ENCODE data around the gene CPSF4.

The CPSF4 gene

DNA sequence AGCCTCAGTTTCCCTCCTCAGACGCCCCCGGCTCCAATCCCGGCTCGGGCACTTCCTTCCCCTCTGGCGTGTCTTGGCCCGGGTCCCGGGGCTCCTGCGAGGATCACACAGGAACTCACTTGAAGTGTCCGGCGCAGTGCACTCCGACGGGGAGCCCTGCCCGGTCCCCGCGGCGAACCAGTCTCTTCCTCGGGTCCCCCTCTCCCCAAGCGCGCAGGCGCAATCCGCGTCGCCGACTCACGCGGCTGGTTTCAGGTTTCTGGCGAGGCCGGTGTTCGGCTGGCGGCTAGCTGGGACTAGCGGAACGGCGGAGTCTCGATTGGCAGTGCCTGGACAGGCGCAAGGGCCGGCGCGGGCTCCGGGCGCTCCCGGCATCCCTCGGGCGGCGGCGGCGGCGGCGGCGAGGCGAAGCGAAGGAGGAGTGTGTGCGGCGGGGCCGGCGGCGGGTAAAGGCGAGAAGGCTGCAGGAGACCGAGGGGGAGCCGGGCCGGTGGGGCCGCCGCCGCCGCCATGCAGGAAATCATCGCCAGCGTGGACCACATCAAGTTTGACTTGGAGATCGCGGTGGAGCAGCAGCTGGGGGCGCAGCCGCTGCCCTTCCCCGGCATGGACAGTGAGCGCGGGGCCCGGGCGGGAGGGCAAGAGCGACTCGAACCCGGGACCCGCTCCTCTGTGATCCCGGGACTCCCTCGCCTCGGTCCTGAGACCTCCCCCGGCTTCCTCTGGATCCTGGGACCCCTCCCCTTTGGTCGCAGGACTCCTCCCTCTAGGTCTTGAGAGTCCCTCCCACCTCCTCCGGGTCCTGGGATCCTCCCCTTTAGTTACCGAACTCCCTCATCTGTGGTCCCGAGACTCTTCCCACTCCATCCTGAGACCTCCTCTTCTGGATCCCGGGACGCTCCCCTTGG, at the start of gene CPSF4, which contains the start of gene PTCD1:
Gene CPSF4 (plus strand): TSS at position 371 of the 908 bp plus-strand sequence. CDS start 140 bp downstream, at position 511.
Gene PTCD1 (minus strand): TSS at position 226 of the 908 bp plus-strand sequence. CDS start 3,556 bp downstream, outside the sequence.
- no peak for TF ChIP-seq GATA2 (IDR thresholded peaks at IDR 0.05; ENCODE audit: low read depth, low read length)
- no peak for TF ChIP-seq GATA3 (IDR thresholded peaks at IDR 0.05; ENCODE audit: low read depth, low read length)

DNA sequence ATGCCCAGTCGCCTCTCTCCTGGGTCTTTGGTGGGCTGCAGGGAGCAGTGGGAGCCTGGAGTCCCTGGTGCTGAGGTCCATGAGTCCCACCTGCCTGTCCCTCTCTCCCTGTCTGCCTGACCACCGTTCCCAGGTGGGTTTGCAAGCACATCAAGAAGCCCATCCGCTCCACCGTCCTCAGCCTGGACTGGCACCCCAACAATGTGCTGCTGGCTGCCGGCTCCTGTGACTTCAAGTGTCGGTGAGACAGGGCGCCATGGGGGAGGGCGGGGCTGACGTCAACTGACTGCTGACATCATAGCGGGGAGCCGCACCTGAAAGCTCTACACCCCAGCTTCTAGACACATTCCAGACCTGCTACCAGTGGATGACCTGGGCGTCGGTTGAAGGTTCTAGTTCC, 49.0 kb upstream of the CPSF4 start:
- no peak for TF ChIP-seq GATA3 (IDR thresholded peaks at IDR 0.05; ENCODE audit: low read depth, low read length)
- TF ChIP-seq GATA2 (IDR thresholded peaks at IDR 0.05; ENCODE audit: low read depth, low read length), result no peak

DNA sequence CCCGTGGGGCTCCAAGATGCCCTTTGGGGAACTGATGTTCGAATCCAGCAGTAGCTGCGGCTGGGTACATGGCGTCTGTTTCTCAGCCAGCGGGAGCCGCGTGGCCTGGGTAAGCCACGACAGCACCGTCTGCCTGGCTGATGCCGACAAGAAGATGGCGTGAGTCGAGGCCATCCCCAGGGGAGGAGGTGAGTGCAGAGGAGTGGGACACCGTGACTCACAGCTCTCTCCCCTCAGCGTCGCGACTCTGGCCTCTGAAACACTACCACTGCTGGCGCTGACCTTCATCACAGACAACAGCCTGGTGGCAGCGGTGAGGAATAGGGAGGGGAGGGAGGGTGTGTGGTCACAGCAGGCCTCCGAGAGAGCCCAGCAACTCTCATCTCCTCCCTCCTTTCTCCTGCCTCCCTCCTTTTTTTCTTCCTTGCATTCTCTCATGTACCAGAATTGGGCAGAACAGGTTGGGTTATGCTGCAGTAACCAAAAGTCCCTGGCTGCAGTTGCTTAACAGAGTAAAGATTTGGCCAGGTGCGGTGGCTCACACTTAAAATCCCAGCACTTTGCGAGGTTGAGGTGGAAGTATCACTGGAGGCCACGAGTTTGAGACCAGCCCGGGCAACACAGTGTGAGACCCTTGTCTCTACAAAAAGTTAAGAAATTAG, 47.7 kb upstream of the CPSF4 start:
- TF ChIP-seq GATA2 (IDR thresholded peaks at IDR 0.05; ENCODE audit: low read depth, low read length) (no peak), GATA3 (IDR thresholded peaks at IDR 0.05; ENCODE audit: low read depth, low read length) (no peak)

DNA sequence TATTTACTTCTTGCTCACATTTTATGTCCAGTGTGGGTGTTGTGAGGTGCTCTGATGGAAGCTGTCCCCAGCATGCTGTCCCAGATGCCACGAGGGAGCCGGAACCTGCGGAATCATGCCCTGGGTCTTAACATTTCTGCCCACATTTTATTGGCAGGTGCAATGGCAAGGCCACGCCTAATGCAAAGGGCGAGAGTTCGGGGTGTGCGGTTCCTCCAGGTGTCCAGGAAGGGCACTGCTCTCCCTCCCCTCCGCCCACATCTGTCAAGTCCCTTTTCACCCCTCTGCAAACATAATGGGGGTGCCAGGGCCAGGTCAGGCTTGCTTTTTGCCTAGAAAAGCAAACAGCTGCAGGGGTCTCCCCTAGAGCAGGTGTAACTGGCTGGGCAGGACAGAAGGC, 46.7 kb upstream of the CPSF4 start:
- TF ChIP-seq GATA2 (IDR thresholded peaks at IDR 0.05; ENCODE audit: low read depth, low read length), result no peak
- TF ChIP-seq GATA3 (IDR thresholded peaks at IDR 0.05; ENCODE audit: low read depth, low read length), result no peak

DNA sequence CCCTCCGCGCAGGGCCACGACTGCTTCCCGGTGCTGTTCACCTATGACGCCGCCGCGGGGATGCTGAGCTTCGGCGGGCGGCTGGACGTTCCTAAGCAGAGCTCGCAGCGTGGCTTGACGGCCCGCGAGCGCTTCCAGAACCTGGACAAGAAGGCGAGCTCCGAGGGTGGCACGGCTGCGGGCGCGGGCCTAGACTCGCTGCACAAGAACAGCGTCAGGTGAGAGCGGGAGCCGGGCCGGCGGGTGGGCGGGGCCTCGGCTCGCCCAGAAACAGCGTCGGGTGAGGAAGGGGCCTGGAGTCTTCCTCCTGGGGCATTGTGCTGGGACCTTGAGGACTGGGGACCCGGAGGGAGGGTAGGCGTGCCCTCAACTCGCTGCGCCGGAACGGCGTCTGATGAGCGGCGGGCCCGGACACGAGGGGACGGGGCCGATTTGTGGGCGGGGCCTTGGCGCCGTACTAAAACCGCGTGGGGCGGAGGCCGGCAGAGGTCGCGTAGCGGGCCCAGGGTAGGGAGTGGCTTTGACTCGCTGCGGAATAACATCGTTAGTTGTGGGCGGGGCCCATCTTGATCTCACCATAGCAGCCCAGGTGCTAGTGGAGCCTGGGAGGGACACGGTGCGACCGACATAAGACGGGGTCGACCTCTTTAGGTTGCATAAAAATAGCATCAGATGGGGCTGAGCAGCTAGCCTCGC, 45.9 kb upstream of the CPSF4 start:
- TF ChIP-seq GATA2 (IDR thresholded peaks at IDR 0.05; ENCODE audit: low read depth, low read length), result no peak
- no peak for TF ChIP-seq GATA3 (IDR thresholded peaks at IDR 0.05; ENCODE audit: low read depth, low read length)

DNA sequence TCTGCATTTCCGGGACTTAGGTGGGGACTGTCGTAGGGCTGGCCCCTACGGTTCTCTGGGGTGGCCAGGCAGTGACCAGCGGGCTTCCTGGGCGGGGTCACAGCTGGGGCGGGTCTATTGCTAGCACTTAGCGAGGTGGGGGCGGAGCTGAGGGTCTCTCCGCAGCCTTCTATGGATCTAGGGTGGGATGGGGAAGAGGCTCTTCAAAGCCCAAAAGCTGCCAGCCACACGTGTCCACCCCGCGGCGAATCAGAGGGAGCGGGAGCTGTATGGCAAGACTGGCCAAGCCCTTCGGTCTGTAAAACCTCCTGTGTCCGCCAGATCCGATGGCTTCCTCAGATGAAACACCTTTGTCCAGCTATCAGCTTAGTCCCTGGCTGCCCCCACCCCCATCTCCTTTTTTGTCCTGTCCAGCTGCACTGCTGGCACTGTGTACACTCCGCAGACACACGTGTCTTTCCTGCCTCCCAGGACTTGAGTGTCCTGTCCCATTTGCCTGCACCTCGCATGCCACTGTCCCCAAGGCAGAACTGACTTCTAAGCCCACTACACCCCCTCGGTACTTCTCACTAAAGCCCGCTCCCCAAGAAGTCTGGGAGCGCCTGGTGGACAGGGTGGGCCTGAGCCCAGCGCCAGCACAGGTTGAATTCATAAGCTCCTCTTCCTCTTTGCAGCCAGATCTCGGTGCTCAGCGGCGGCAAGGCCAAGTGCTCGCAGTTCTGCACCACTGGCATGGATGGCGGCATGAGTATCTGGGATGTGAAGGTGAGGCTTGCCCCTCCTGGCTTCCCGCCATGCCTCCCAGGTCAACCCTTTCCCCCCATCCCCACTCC, 45.2 kb upstream of the CPSF4 start:
- TF ChIP-seq GATA3 (IDR thresholded peaks at IDR 0.05; ENCODE audit: low read depth, low read length) (no peak), GATA2 (IDR thresholded peaks at IDR 0.05; ENCODE audit: low read depth, low read length) (no peak)

DNA sequence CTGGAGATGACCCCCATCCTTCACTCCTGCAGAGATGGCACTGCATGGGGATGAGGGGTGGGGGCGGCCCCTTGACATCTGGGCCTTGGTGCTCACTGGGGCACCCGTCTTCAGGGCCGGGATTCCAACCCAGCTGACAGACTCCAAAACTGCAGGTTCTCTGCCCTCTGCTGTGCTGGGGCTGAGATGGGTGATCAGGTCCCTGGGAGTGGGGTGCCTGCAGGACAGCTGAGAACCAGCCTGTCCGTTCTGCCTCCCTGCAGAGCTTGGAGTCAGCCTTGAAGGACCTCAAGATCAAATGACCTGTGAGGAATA, 44.6 kb upstream of the CPSF4 start:
- TF ChIP-seq GATA3 (IDR thresholded peaks at IDR 0.05; ENCODE audit: low read depth, low read length), result no peak

DNA sequence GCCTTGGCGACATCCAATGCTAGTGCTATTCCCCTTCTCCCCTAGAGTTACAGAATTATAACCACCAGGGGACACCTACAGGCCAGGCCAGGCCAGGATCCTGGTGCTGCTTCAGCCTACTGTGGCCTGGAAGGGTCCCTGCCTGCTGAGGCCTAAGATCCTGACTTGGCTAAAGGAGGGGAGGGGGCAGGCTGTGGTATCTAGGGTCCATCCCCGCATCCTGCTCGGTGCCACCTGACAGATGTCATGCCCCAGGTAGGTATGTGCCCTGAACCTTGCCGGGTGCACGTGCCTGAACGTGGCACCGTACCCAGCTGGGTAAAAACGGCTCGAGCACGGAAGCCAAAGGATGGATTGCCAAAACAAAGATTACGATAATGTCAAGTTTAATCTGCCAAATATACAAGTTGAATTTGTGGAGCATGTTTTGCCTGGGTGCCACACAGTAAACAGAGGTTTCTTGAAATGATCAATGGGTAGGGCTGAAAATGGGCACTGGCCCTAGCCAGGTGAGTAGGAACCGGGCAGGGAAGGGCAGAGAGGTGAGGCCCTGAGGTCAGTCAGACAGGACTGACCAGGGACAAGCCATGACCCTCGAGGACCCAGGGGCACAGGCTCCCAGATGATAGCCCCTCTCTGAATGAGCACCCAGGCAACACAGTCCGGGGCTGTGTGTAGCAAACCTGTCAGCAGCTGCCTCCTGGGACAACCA, 43.0 kb upstream of the CPSF4 start:
- no peak for TF ChIP-seq GATA2 (IDR thresholded peaks at IDR 0.05; ENCODE audit: low read depth, low read length)
- TF ChIP-seq GATA3 (IDR thresholded peaks at IDR 0.05; ENCODE audit: low read depth, low read length), result no peak

DNA sequence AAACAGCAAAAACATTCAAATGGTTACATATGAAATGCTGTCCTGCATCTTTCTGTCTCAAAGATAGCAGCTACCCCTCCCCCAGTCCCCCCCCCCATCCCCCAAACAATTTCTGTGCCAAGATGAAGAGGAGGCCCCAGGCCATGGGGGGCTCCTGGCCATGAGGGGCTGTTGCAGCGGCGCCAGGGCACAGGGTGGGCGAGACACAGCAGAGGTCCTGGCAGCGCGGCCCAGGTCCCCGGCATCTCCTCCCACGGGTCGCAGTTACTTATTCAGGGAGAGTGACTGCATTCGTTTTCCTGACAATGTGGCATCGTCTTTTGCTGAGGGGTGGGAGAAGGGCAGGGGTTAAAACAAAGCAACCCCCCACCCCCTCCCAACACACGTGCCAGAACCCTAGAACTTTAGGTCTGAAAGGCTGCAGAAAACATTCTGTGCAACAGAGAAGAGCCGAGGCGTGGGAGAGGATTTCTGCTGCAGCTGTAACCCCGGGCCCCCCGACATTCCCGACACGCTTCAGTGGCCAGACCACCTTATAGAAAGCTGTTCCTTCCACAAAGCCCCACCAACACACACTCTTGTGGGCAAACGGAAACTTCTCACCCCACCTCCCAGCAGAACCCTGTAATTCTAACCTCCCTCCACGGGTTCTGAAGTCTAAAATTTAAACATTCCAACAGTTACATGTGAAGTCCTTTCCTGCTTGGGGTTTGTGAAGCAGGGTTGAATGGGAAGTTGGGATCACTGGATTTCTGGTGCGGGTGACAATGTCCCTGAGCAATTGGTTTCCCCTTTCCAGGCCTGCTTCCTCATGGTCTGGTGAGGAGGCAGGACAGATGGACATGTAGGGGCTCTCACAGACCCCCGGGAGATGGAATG, 42.1 kb upstream of the CPSF4 start:
- TF ChIP-seq GATA3 (IDR thresholded peaks at IDR 0.05; ENCODE audit: low read depth, low read length) (no peak), GATA2 (IDR thresholded peaks at IDR 0.05; ENCODE audit: low read depth, low read length) (no peak)

DNA sequence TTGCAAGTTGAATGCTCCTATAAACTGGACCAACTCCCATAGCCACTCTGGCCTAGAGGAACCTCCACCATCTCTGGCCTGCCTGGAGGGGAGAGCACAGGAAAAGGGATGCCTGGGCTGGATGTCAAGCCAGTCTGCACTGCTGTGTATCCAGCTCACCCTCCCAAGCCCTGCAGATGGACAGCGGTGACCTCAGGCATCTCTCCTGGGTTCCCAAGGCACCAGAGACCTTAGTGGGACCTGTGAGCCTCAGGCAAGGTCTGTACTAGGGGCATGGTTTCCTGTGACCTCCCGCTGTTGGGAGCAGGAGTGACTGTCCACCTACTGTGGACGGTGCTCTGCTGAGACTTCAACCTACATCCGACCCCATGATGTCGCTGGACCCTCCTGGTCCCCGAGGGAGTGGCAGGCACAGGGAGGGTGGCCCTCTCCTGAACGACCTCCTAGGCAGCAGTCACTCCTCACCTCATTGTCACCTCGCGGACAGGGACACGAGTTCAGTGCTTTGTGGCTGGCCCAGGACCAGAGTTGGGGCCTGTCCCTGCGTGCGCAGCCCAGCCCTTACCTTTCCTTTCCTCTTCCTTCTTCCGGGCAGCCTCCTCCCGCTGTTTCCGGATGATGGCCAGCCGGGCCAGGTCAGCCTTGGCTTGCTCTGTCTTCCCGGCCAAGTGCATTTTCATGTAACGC, 41.3 kb upstream of the CPSF4 start:
- TF ChIP-seq GATA2 (IDR thresholded peaks at IDR 0.05; ENCODE audit: low read depth, low read length), result no peak
- TF ChIP-seq GATA3 (IDR thresholded peaks at IDR 0.05; ENCODE audit: low read depth, low read length), result no peak

DNA sequence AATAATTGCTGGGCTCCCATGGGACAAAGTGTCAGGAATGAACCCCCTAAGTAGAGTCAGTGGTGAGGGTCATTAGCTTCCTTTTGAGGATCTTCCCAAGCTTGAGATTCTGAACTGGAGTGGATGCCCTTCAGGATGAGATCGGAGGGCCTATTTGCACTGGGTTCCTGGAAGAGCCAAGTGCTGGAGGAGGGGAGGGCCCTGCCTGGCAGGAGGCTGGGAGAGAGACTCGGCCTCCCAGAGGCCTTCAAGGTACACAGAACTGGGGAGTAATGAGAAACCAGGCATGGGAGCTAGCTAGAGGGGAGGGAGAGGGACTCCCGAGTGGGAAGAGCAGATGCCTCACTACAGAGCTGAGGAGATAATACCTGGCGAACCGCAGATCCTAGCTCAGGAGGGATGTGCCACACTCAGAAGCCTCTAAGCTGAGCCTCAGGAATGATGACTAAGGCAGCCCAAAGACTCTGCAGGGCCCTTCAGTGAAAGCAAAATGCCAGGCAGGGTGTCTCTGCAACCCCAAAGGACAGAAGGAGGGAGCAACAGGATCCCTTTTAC, 39.8 kb upstream of the CPSF4 start:
- no peak for TF ChIP-seq GATA2 (IDR thresholded peaks at IDR 0.05; ENCODE audit: low read depth, low read length)
- TF ChIP-seq GATA3 (IDR thresholded peaks at IDR 0.05; ENCODE audit: low read depth, low read length), result no peak
